Measurements from ENCODE around the gene BNIP2. TPM values are rescaled to one million over a fixed set of nuclear protein-coding genes. Genes with fewer than 3 reads are reported as not detected.

BNIP2 gene
- total RNA-seq, 1 donor from 2014 or later, result 123 TPM

DNA sequence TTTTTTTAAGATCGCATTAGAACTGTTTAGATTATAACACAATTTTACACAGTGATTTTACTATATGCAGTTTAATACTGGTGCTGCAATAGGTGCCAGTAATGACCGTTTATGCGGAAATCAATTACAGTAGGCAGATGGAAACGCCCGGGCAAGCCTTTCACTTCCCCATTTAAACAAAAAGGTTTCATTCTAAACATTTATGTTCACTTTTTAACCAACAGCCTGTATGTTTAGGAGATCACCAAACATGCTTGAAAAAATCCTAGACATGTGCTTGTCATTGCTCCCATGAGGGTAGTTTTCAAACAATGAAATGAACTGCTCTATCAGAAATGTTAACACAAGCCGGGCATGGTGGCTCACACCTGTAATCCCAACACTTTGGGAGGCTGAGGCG lies 2.7 kb downstream of the BNIP2 start:
- Histone ChIP-seq H3K4me3 (ENCODE audit: low read depth, low read length) (no peak overlapping the region), H3K27me3 (ENCODE audit: control insufficient read depth, insufficient read depth, low read length) (no peaks in the 10 kb centered on the region), H3K36me3 (ENCODE audit: control insufficient read depth, insufficient read depth, low read length) (peaks cover under 1% of the 10 kb centered on the region)
- TF ChIP-seq, protein P1, sequence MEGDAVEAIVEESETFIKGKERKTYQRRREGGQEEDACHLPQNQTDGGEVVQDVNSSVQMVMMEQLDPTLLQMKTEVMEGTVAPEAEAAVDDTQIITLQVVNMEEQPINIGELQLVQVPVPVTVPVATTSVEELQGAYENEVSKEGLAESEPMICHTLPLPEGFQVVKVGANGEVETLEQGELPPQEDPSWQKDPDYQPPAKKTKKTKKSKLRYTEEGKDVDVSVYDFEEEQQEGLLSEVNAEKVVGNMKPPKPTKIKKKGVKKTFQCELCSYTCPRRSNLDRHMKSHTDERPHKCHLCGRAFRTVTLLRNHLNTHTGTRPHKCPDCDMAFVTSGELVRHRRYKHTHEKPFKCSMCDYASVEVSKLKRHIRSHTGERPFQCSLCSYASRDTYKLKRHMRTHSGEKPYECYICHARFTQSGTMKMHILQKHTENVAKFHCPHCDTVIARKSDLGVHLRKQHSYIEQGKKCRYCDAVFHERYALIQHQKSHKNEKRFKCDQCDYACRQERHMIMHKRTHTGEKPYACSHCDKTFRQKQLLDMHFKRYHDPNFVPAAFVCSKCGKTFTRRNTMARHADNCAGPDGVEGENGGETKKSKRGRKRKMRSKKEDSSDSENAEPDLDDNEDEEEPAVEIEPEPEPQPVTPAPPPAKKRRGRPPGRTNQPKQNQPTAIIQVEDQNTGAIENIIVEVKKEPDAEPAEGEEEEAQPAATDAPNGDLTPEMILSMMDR (IDR thresholded peaks at IDR 0.05; ENCODE audit: insufficient read depth, low read length, severe bottlenecking), result no peak
- DNase-seq (ENCODE audit: low read depth) (no peak), FAIRE-seq (no peak)

DNA sequence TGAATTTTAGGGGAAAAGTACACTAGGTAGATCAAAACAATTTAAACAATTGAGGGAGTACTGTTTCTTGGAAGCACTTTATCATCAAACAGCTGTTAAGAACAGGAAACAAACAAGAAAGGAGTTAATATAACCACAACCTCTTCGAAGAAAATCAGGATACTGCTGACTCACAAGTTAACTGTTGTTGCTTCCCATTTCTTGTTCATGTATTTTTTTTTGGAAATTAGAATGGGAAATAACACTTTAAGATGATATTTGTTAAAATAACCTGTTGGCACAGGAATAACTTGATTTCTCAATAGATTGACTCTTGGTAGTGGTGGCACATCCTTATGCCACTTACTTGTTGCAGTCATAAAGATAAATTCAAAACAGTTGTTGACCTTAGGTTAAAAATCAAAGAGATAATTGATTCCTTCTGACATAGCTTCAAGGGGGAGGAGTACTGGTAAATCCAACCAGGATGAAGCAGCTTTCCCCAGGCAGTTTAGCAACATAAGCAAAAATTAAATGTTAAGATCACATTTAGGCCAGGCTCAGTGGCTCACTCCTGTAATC lies 3.3 kb downstream of the BNIP2 start:
- no peak overlapping the region for H3K4me3 ChIP-seq (ENCODE audit: low read depth, low read length)
- no peaks in the 10 kb centered on the region for H3K27me3 ChIP-seq (ENCODE audit: control insufficient read depth, insufficient read depth, low read length)
- FAIRE-seq (no peak), DNase-seq (ENCODE audit: low read depth) (no peak)
- peaks cover 3% of the 10 kb centered on the region for H3K36me3 ChIP-seq (ENCODE audit: control insufficient read depth, insufficient read depth, low read length)
- TF ChIP-seq, protein P1 (IDR thresholded peaks at IDR 0.05; ENCODE audit: insufficient read depth, low read length, severe bottlenecking), result no peak

DNA sequence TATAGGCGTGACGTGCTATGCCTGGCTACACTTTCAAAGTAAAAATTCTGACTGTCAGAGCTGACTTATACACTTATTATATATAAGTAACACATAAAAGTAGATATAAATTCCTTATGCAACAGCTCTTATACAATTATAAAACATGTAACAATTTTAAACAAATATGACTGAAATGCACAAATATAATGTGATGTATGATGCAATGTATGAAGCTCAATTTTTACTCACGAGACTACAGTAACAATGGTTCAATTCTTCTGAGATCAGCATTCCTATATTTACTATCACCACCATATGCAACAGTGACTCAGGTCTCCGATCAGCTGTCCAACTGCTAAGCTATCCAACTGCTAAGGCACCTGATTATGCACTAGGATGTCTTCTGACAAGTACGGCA lies 8.2 kb downstream of the BNIP2 start:
- TF ChIP-seq, protein P1 (IDR thresholded peaks at IDR 0.05; ENCODE audit: insufficient read depth, low read length, severe bottlenecking), result no peak
- no peak for FAIRE-seq
- no peaks in the 10 kb centered on the region for H3K27me3 ChIP-seq (ENCODE audit: control insufficient read depth, insufficient read depth, low read length)
- peaks cover 15% of the 10 kb centered on the region for H3K36me3 ChIP-seq (ENCODE audit: control insufficient read depth, insufficient read depth, low read length)
- DNase-seq (ENCODE audit: low read depth), result no peak
- H3K4me3 ChIP-seq (ENCODE audit: low read depth, low read length), result no peak overlapping the region

DNA sequence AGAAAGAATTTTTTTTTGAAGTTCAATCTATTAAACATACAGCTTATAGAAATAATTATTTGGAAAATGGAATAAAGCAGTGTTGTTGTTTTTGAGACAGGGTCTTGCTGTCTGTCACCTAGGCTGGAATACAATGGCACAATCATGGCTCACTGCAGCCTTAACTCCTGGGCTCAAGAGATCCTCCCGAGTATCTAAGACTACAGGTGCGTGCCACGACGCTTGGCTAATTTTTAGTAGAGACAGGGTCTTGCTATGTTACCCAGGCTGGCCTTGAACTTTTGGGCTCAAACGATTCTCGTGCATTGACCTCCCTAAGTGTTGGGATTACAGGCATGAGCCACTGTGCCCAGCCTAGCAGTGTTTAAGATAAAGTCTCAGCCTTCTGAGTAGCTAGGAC lies 8.8 kb downstream of the BNIP2 start:
- TF ChIP-seq, protein P1 (IDR thresholded peaks at IDR 0.05; ENCODE audit: insufficient read depth, low read length, severe bottlenecking), result no peak
- DNase-seq (ENCODE audit: low read depth) (no peak), FAIRE-seq (no peak)
- Histone ChIP-seq H3K4me3 (ENCODE audit: low read depth, low read length) (no peak overlapping the region), H3K27me3 (ENCODE audit: control insufficient read depth, insufficient read depth, low read length) (no peaks in the 10 kb centered on the region), H3K36me3 (ENCODE audit: control insufficient read depth, insufficient read depth, low read length) (peaks cover 15% of the 10 kb centered on the region)

DNA sequence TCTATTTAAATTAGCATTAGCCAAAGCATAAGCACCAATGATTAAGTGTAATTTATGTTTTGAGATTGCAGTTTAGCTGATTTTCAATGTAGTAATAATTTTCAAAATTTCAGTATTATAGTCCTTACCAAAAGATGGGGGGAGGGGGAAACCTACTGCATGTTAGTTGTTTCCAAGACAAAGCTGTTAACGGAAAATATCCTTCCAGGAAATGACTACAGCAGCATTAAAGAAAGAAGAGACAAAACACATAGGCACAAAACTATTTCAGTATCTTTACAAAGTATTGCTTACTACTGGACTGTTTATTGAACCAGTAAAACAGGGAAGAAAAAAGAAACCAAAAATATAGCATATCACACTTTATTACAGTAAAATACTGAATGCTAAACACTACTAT lies 10.5 kb downstream of the BNIP2 start:
- TF ChIP-seq, protein P1 (IDR thresholded peaks at IDR 0.05; ENCODE audit: insufficient read depth, low read length, severe bottlenecking), result no peak
- FAIRE-seq (no peak), DNase-seq (ENCODE audit: low read depth) (no peak)
- Histone ChIP-seq H3K36me3 (ENCODE audit: control insufficient read depth, insufficient read depth, low read length) (peaks cover 15% of the 10 kb centered on the region), H3K4me3 (ENCODE audit: low read depth, low read length) (no peak overlapping the region), H3K27me3 (ENCODE audit: control insufficient read depth, insufficient read depth, low read length) (no peaks in the 10 kb centered on the region)

DNA sequence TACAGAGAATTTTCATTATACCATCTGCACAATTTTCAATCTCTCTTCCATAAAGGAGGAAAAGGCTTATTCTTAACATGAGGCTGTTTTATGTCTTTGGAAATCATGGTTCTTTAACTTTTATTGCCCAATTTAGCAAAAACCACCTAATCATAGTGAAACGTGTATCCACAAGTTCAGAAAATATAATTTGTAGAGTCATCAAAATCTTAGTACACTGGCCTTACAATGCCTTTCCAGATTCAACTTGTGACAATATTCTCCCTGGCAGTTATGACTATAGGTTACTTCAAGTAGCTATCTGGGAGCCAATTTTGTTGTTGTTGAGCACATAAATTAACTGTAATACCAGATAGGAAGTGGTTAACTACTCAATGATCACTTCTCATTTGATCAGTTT lies 10.9 kb downstream of the BNIP2 start:
- Histone ChIP-seq H3K27me3 (ENCODE audit: control insufficient read depth, insufficient read depth, low read length) (no peaks in the 10 kb centered on the region), H3K4me3 (ENCODE audit: low read depth, low read length) (no peak overlapping the region), H3K36me3 (ENCODE audit: control insufficient read depth, insufficient read depth, low read length) (peaks cover 17% of the 10 kb centered on the region)
- no peak for FAIRE-seq
- TF ChIP-seq, protein P1 (IDR thresholded peaks at IDR 0.05; ENCODE audit: insufficient read depth, low read length, severe bottlenecking), result no peak
- DNase-seq (ENCODE audit: low read depth), result no peak
